HepG2 (cell line): Measurements from ENCODE around the gene BRCA1. TPM values are rescaled to one million over a fixed set of nuclear protein-coding genes. Genes with fewer than 3 reads are reported as not detected.
A peak's percentile ranks its signal among the peaks of the same experiment; 100 is the strongest.

Experiments
- ATF6 ChIP-seq: sonication (generic); formaldehyde crosslinking; conservative IDR thresholded peaks from 2 replicates; pipeline ENCODE4 v1.4.0; 2020; ENCODE audit warnings: missing genetic modification reagents
- CREB3 ChIP-seq: sonication (generic); formaldehyde crosslinking; IDR thresholded peaks from 2 replicates; pipeline ENCODE4 v1.5.0; 2020; ENCODE audit warnings: missing genetic modification reagents
- DZIP1 ChIP-seq: sonication (generic); formaldehyde crosslinking; IDR thresholded peaks from 2 replicates; pipeline ENCODE4 v1.5.0; 2020; ENCODE audit warnings: mild to moderate bottlenecking, missing genetic modification reagents
- ERF ChIP-seq: IDR thresholded peaks from 2 replicates; pipeline ENCODE4 v1.6.1; 2018; ENCODE audit warnings: missing biosample characterization, missing genetic modification reagents
- MIER3 ChIP-seq: IDR thresholded peaks from 2 replicates; pipeline ENCODE4 v1.6.1; 2016; ENCODE audit warnings: missing compliant biosample characterization, borderline replicate concordance
- NFYC ChIP-seq: IDR thresholded peaks from 2 replicates; pipeline ENCODE4 v1.6.1; 2016; ENCODE audit warnings: missing genetic modification reagents, missing compliant biosample characterization
- SETDB1 ChIP-seq: sonication (generic); formaldehyde crosslinking; IDR thresholded peaks from 2 replicates; pipeline ENCODE4 v1.5.1; 2020; ENCODE audit warnings: missing genetic modification reagents, mild to moderate bottlenecking, borderline replicate concordance
- SMAD1 ChIP-seq: sonication (generic); formaldehyde crosslinking; IDR thresholded peaks from 2 replicates; pipeline ENCODE4 v1.4.0; 2020; ENCODE audit warnings: missing genetic modification reagents, low read depth, mild to moderate bottlenecking, borderline replicate concordance
- SMAD3 ChIP-seq: sonication (generic); formaldehyde crosslinking; IDR thresholded peaks from 2 replicates; pipeline ENCODE4 v1.4.0; 2020; ENCODE audit warnings: missing genetic modification reagents
- SRF ChIP-seq: IDR thresholded peaks from 2 replicates; pipeline ENCODE4 v1.6.1; 2011; ENCODE audit warnings: mild to moderate bottlenecking, low read depth, low read length, moderate library complexity
- SUZ12 ChIP-seq: fragments of 150-350 bp; IDR thresholded peaks from 2 replicates; pipeline ENCODE4 v1.6.1; 2014; ENCODE audit warnings: low read depth, low read length
- THAP9 ChIP-seq: sonication (generic); formaldehyde crosslinking; IDR thresholded peaks from 2 replicates; pipeline ENCODE4; 2020; ENCODE audit warnings: missing genetic modification reagents, mild to moderate bottlenecking, borderline replicate concordance
- TP53 ChIP-seq: sonication (generic); formaldehyde crosslinking; conservative IDR thresholded peaks from 2 replicates; pipeline ENCODE4 v1.4.0; 2020; ENCODE audit warnings: missing genetic modification reagents
- ZBTB33 ChIP-seq: sonication (generic); formaldehyde crosslinking; IDR thresholded peaks from 2 replicates; pipeline ENCODE4 v1.4.0; 2020; ENCODE audit warnings: missing genetic modification reagents
- ZNF496 ChIP-seq: sonication (generic); formaldehyde crosslinking; IDR thresholded peaks from 2 replicates; pipeline ENCODE4 v1.8.1; 2023; ENCODE audit warnings: mild to moderate bottlenecking, moderate library complexity, missing genetic modification reagents; ENCODE audit not compliant: insufficient replicate concordance
- polyA plus RNA-seq, 8 experiments: library from polyadenylated mRNA; depleted of rRNA in 3 of 8; stranded (reverse) in 7 of 8; unstranded in 1 of 8; fragments of >200 nt; fragmentation: Illumina TruSeq in 4 of 8; extraction: Trizol in 4 of 8; gene quantifications; 2 replicates each; pipeline versions ENCODE4 v1.2.1 to v1.2.3, GENCODE V29; 2011 to 2016; ENCODE audit warnings: low read depth in 4 of 8, missing spikeins in 1 of 8, mixed read lengths in 1 of 8; ENCODE audit not compliant: insufficient read depth in 1 of 8
- total RNA-seq, 5 experiments: library from RNA; depleted of rRNA; stranded (reverse); fragments of >200 nt; fragmentation: Illumina TruSeq; extraction: Trizol; gene quantifications; 2 replicates each; pipeline ENCODE4 v1.2.3, GENCODE V29; 2016; ENCODE audit warnings: low read depth in 1 of 5
- TF ChIP-seq, protein P1 (sequence below): sonication (generic); formaldehyde crosslinking; IDR thresholded peaks from 2 replicates; pipeline ENCODE4 v1.4.0; 2020; ENCODE audit warnings: missing genetic modification reagents

The BRCA1 gene
- total and polyA plus RNA-seq, 2 of the 13 experiments (the other 11 are each of a cell fraction or from before 2014, with no cell fraction given), result 13.3 to 37.5 TPM

DNA sequence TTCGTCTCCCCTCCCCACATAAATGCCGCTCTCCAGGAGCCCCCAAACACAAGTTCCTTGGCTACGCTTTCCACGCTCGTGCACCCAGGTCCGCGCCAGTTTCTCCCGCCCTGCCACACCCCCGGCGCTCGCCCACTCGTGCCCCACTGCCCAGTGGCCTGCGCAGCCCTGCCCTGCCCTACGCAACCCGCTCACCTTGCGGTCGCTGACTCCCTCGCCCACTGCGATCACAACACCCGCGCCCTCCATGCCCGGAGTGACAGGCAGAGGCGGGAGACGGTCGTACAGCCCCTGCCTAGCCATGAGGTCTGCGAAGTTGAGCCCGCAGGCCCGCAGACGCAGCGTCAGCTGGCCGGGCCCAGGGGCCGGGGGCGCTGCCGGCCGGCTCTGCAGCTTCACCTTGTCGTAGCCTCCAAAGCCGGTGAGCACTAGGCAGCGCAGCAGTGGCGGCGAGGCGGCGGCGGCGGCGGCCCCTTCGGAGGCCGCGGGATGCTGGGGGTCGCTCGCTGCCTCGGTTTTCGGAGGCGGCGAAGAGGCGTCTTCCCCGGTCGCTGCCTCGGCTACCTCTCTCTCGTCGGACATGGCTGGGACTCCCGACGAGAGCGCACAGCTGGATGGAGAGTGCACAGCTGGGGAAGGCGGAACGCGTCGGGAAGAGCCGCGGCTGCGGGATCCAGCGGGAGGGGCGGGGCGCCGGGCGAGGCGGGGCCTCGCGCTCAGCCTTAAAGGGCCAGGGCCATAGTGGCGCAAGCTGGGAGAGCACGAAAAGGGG, 103.2 kb downstream of the BRCA1 start, which contains the start of gene VAT1 (continued):
- TF ChIP-seq DZIP1, result peak; percentile 94
- 0 out of 2 replicates have a peak, but pooled peaks have one; percentile 21 for TF ChIP-seq SMAD3
- TF ChIP-seq SETDB1, result no peak
- no peak for TF ChIP-seq ZBTB33
- TF ChIP-seq ZNF496 (CRISPR knock-in tag), result no peak
- TF ChIP-seq THAP9 (CRISPR knock-in tag), result peak; percentile 46; the same call in 1 of the 2 replicates
- TF ChIP-seq SUZ12, result no peak
- TF ChIP-seq MIER3 (CRISPR knock-in tag), result no peak; the same call in 1 of the 2 replicates
- TF ChIP-seq, protein P1, sequence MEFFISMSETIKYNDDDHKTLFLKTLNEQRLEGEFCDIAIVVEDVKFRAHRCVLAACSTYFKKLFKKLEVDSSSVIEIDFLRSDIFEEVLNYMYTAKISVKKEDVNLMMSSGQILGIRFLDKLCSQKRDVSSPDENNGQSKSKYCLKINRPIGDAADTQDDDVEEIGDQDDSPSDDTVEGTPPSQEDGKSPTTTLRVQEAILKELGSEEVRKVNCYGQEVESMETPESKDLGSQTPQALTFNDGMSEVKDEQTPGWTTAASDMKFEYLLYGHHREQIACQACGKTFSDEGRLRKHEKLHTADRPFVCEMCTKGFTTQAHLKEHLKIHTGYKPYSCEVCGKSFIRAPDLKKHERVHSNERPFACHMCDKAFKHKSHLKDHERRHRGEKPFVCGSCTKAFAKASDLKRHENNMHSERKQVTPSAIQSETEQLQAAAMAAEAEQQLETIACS, result peak; percentile 38; the same call in 1 of the 2 replicates
- TF ChIP-seq ATF6 (CRISPR knock-in tag), result no peak
- TF ChIP-seq SRF, result no peak
- peak; percentile 71; the same call in 1 of the 2 replicates for TF ChIP-seq ERF (CRISPR knock-in tag)
- TF ChIP-seq NFYC (CRISPR knock-in tag), result no peak; the same call in 1 of the 2 replicates
- peak; percentile 93 for TF ChIP-seq CREB3 (CRISPR knock-in tag)
- TF ChIP-seq TP53 (CRISPR knock-in tag), result 0 out of 2 replicates have a peak, but pooled peaks have one; percentile 71
- no peak for TF ChIP-seq SMAD1 (CRISPR knock-in tag)
